Measurements from ENCODE around the gene BICDL2. TPM values are rescaled to one million over a fixed set of nuclear protein-coding genes. Genes with fewer than 3 reads are reported as not detected.
A peak's percentile ranks its signal among the peaks of the same experiment; 100 is the strongest.
"Not testable (repeated sequence)": the region's sequence is repeated elsewhere in the genome, so short reads cannot be mapped to it uniquely, and the experiment has no call there.

The BICDL2 gene
- total RNA-seq, 1 donor from 2014 or later = 2.2 TPM

- DNase-seq (ENCODE audit: low spot score) = peak; percentile 57
These were observed 28.5 kb upstream of the BICDL2 start, which contains the start of gene IL32 for GRCh38 chr16:3065069-3065741. Gene IL32 (plus strand): TSS chr16:3065640. CDS start chr16:3065812, 172 bp downstream.

- DNase-seq (ENCODE audit: low spot score) = no peak
These were observed 27.1 kb upstream of the BICDL2 start for GRCh38 chr16:3063625-3064386.

- no peak for DNase-seq (ENCODE audit: low spot score)
These were observed 25.8 kb upstream of the BICDL2 start for GRCh38 chr16:3062553-3062952.

- peak; percentile 36 for DNase-seq (ENCODE audit: low spot score)
These were observed 23.8 kb upstream of the BICDL2 start for GRCh38 chr16:3060339-3061127.

- DNase-seq (ENCODE audit: low spot score) = no peak
These were observed 23.0 kb upstream of the BICDL2 start for GRCh38 chr16:3059723-3060242.

GRCh38 chr16:3059041-3059722 lies 22.4 kb upstream of the BICDL2 start:
- DNase-seq (ENCODE audit: low spot score) = peak; percentile 88

GRCh38 chr16:3058139-3059030 lies 21.6 kb upstream of the BICDL2 start:
- peak; percentile 38 for DNase-seq (ENCODE audit: low spot score)

GRCh38 chr16:3057181-3058138 lies 20.7 kb upstream of the BICDL2 start:
- DNase-seq (ENCODE audit: low spot score) = no peak

- no peak for DNase-seq (ENCODE audit: low spot score)
These were observed 19.8 kb upstream of the BICDL2 start for GRCh38 chr16:3056336-3057180.

- not testable (repeated sequence) for DNase-seq (ENCODE audit: low spot score)
These were observed 19.0 kb upstream of the BICDL2 start for GRCh38 chr16:3055734-3056115.

GRCh38 chr16:3054965-3055733 lies 18.4 kb upstream of the BICDL2 start:
- no peak for DNase-seq (ENCODE audit: low spot score)

GRCh38 chr16:3053330-3053710 lies 16.6 kb upstream of the BICDL2 start:
- not testable (repeated sequence) for DNase-seq (ENCODE audit: low spot score)

GRCh38 chr16:3052571-3053329 lies 16.0 kb upstream of the BICDL2 start:
- DNase-seq (ENCODE audit: low spot score) = not testable (repeated sequence)

- DNase-seq (ENCODE audit: low spot score) = no peak
These were observed 14.8 kb upstream of the BICDL2 start for GRCh38 chr16:3051494-3051893.

- DNase-seq (ENCODE audit: low spot score) = no peak
These were observed 14.3 kb upstream of the BICDL2 start for GRCh38 chr16:3051009-3051408.

GRCh38 chr16:3050487-3050886 lies 13.7 kb upstream of the BICDL2 start:
- no peak for DNase-seq (ENCODE audit: low spot score)
